ENCODE data around the gene LIMS1.
"Not testable (repeated sequence)": the region's sequence is repeated elsewhere in the genome, so short reads cannot be mapped to it uniquely, and the experiment has no call there.

Gene LIMS1

GRCh38 chr2:108625828-108626195 is 91.5 kb downstream of the LIMS1 start:
- H3K4me3 ChIP-seq (ENCODE audit: low read length) = no peak overlapping the region
- no peak for DNase-seq (ENCODE audit: low read depth, low spot score)

- H3K4me3 ChIP-seq (ENCODE audit: low read length) = no peak overlapping the region
- DNase-seq (ENCODE audit: low read depth, low spot score) = no peak
Measured at GRCh38 chr2:108626995-108627394, 92.7 kb downstream of the LIMS1 start.

- no peak overlapping the region for H3K4me3 ChIP-seq (ENCODE audit: low read length)
- DNase-seq (ENCODE audit: low read depth, low spot score) = no peak
Measured at GRCh38 chr2:108627911-108628567, 93.8 kb downstream of the LIMS1 start.

- no peak for DNase-seq (ENCODE audit: low read depth, low spot score)
- no peak overlapping the region for H3K4me3 ChIP-seq (ENCODE audit: low read length)
Measured at GRCh38 chr2:108628936-108629335, 94.7 kb downstream of the LIMS1 start.

- no peak for DNase-seq (ENCODE audit: low read depth, low spot score)
- no peak overlapping the region for H3K4me3 ChIP-seq (ENCODE audit: low read length)
Measured at GRCh38 chr2:108629417-108629816, 95.1 kb downstream of the LIMS1 start.

- DNase-seq (ENCODE audit: low read depth, low spot score) = no peak
- H3K4me3 ChIP-seq (ENCODE audit: low read length) = no peak overlapping the region
Measured at GRCh38 chr2:108630567-108631405, 96.5 kb downstream of the LIMS1 start.

- no peak overlapping the region for H3K4me3 ChIP-seq (ENCODE audit: low read length)
- no peak for DNase-seq (ENCODE audit: low read depth, low spot score)
Measured at GRCh38 chr2:108632332-108633160, 98.3 kb downstream of the LIMS1 start.

GRCh38 chr2:108633409-108633808 is 99.1 kb downstream of the LIMS1 start:
- DNase-seq (ENCODE audit: low read depth, low spot score) = no peak

GRCh38 chr2:108634011-108634410 is 99.7 kb downstream of the LIMS1 start:
- no peak for DNase-seq (ENCODE audit: low read depth, low spot score)
- no peak overlapping the region for H3K4me3 ChIP-seq (ENCODE audit: low read length)

More at GRCh38 chr2:108633409-108633808, 99.1 kb downstream of the LIMS1 start:
- H3K4me3 ChIP-seq (ENCODE audit: low read length) = no peak overlapping the region

- H3K4me3 ChIP-seq (ENCODE audit: low read length) = no peak overlapping the region
- no peak for DNase-seq (ENCODE audit: low read depth, low spot score)
Measured at GRCh38 chr2:108634576-108635160, 100.4 kb downstream of the LIMS1 start.

GRCh38 chr2:108635630-108636354 is 101.5 kb downstream of the LIMS1 start:
- no peak for DNase-seq (ENCODE audit: low read depth, low spot score)
- H3K4me3 ChIP-seq (ENCODE audit: low read length) = no peak overlapping the region

- DNase-seq (ENCODE audit: low read depth, low spot score) = no peak
- no peak overlapping the region for H3K4me3 ChIP-seq (ENCODE audit: low read length)
Measured at GRCh38 chr2:108637304-108637669, 103.0 kb downstream of the LIMS1 start.

- no peak for DNase-seq (ENCODE audit: low read depth, low spot score)
- no peak overlapping the region for H3K4me3 ChIP-seq (ENCODE audit: low read length)
Measured at GRCh38 chr2:108640731-108641130, 106.5 kb downstream of the LIMS1 start.

GRCh38 chr2:108641756-108642155 is 107.5 kb downstream of the LIMS1 start:
- no peak overlapping the region for H3K4me3 ChIP-seq (ENCODE audit: low read length)
- no peak for DNase-seq (ENCODE audit: low read depth, low spot score)

GRCh38 chr2:108643261-108643849 is 109.1 kb downstream of the LIMS1 start:
- no peak overlapping the region for H3K4me3 ChIP-seq (ENCODE audit: low read length)
- DNase-seq (ENCODE audit: low read depth, low spot score) = no peak

GRCh38 chr2:108643862-108644261 is 109.6 kb downstream of the LIMS1 start:
- H3K4me3 ChIP-seq (ENCODE audit: low read length); DNase-seq (ENCODE audit: low read depth, low spot score): not testable (repeated sequence)

- H3K4me3 ChIP-seq (ENCODE audit: low read length); DNase-seq (ENCODE audit: low read depth, low spot score): not testable (repeated sequence)
Measured at GRCh38 chr2:108644446-108644845, 110.2 kb downstream of the LIMS1 start.

GRCh38 chr2:108648796-108649195 is 114.5 kb downstream of the LIMS1 start:
- not testable (repeated sequence) for DNase-seq (ENCODE audit: low read depth, low spot score); H3K4me3 ChIP-seq (ENCODE audit: low read length)
